ENCODE data around the gene APCDD1. TPM values are rescaled to one million over a fixed set of nuclear protein-coding genes. Genes with fewer than 3 reads are reported as not detected.

Gene APCDD1
- total and polyA plus RNA-seq, 2 donors = 1.9 to 2.5 TPM

DNA sequence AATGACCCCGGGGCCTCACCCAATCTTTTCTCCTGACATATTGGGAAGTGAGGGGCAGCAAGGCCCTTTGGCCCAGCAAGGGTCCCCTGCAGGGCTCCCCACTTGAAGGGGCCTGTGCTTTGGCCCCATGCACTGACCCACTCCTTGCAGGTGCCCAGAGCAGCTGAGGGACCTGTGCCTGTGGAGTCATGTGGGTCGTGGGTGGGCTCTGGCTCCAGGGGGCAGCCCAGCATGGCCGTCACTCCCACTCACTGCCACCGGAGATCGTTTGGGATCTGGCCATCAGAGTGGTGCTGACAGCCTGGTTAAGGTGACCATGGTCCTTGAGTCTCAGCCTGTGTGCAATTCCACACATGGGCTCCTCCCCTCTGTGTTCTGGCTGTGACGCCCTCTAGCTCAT lies 31.7 kb upstream of the APCDD1 start:
- peaks cover 3 to 24% of the 10 kb centered on the region in 2 donors for H3K4me1 ChIP-seq (ENCODE audit: control insufficient read depth in 2 of 2, insufficient read depth in 2 of 2, low read length in 2 of 2)
- no peaks in the 10 kb centered on the region for H3K9me3 ChIP-seq (ENCODE audit: control insufficient read depth in 2 of 2, insufficient read depth in 1 of 2, low read length in 1 of 2)
- H3K4me3 ChIP-seq (ENCODE audit: low read length in 2 of 2) = no peak overlapping the region
- no peaks in the 10 kb centered on the region for H3K36me3 ChIP-seq (ENCODE audit: control insufficient read depth in 2 of 2, insufficient read depth in 2 of 2, low read length in 1 of 2)
- WGBS = 96% methylated on average over 6 of the region's 6 CpGs
- no peak for DNase-seq (ENCODE audit: low read depth in 6 of 9, low spot score in 9 of 9)
- no peaks in the 10 kb centered on the region for H3K27me3 ChIP-seq (ENCODE audit: control insufficient read depth in 2 of 2, insufficient read depth in 1 of 2, low read length in 1 of 2)
- no peak overlapping the region for H3K27ac ChIP-seq (ENCODE audit: low read depth in 1 of 2, low read length in 1 of 2)

DNA sequence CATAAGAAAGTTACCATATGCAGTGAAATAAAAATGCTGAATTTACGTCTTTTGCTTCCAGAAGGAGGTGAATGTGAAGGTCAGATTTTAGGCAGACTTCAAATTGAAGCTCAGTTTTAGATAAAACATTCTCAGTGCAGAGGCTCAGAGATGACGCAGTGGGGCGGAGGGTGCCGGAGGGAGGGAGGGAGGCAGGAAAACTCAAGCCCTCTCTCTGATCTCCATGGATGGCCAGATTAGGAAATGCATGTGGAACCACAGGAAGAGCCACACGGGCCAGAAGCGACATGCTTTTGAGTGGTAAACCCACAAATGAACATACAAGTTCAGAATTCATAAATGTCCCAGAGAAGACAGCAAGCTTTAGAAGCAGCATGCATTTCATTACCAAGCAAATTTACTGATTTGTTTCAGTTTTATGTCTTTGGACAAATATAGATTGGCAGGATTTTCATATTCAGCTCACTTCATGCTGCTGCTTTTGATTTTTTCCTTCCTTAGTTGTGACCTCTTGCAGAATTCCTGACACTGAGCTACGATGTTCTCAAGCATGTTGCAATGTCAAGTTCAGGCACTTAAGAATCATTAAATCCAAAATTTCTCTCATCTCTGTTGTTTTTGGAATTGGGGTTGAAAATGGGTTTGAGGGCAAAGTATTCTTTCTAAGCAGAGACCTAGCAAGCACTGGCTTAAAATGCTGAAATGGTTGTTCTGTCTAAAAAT lies 29.7 kb upstream of the APCDD1 start:
- Histone ChIP-seq H3K9me3 (ENCODE audit: control insufficient read depth in 2 of 2, insufficient read depth in 1 of 2, low read length in 1 of 2) (no peaks in the 10 kb centered on the region), H3K27me3 (ENCODE audit: control insufficient read depth in 2 of 2, insufficient read depth in 1 of 2, low read length in 1 of 2) (no peaks in the 10 kb centered on the region), H3K36me3 (ENCODE audit: control insufficient read depth in 2 of 2, insufficient read depth in 2 of 2, low read length in 1 of 2) (no peaks in the 10 kb centered on the region), H3K27ac (ENCODE audit: low read depth in 1 of 2, low read length in 1 of 2) (no peak overlapping the region), H3K4me1 (ENCODE audit: control insufficient read depth in 2 of 2, insufficient read depth in 2 of 2, low read length in 2 of 2) (peaks cover 3 to 18% of the 10 kb centered on the region in 2 donors), H3K4me3 (ENCODE audit: low read length in 2 of 2) (no peak overlapping the region)
- WGBS = 62% methylated on average over 7 of the region's 7 CpGs
- no peak for DNase-seq (ENCODE audit: low read depth in 6 of 9, low spot score in 9 of 9)

DNA sequence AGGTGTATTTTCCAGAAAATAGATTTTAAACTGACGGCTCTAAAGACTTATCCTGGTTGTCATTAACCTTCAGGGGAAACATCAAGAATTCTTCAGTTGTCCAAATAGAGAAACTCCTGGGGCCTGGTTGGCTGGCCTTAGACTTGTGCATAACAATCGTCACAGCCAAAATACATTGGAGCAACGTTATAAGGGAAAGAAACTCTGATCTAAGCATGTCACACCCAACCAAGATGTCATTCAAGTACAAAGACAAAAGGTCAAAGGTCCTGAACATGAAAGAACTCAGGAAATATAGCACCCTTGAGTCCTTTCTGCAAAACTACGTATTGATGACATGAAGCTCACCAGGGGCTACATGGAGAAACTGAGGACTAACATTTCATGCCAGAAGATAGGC lies 23.8 kb upstream of the APCDD1 start:
- no peak overlapping the region for H3K4me3 ChIP-seq (ENCODE audit: low read length in 2 of 2)
- no peaks in the 10 kb centered on the region for H3K9me3 ChIP-seq (ENCODE audit: control insufficient read depth in 2 of 2, insufficient read depth in 1 of 2, low read length in 1 of 2)
- no peaks in the 10 kb centered on the region for H3K27me3 ChIP-seq (ENCODE audit: control insufficient read depth in 2 of 2, insufficient read depth in 1 of 2, low read length in 1 of 2)
- H3K4me1 ChIP-seq (ENCODE audit: control insufficient read depth in 2 of 2, insufficient read depth in 2 of 2, low read length in 2 of 2) = no peaks in the 10 kb centered on the region
- 95% methylated on average over 4 of the region's 4 CpGs for WGBS
- H3K27ac ChIP-seq (ENCODE audit: low read depth in 1 of 2, low read length in 1 of 2) = no peak overlapping the region
- no peaks in the 10 kb centered on the region for H3K36me3 ChIP-seq (ENCODE audit: control insufficient read depth in 2 of 2, insufficient read depth in 2 of 2, low read length in 1 of 2)
- no peak for DNase-seq (ENCODE audit: low read depth in 6 of 9, low spot score in 9 of 9)

DNA sequence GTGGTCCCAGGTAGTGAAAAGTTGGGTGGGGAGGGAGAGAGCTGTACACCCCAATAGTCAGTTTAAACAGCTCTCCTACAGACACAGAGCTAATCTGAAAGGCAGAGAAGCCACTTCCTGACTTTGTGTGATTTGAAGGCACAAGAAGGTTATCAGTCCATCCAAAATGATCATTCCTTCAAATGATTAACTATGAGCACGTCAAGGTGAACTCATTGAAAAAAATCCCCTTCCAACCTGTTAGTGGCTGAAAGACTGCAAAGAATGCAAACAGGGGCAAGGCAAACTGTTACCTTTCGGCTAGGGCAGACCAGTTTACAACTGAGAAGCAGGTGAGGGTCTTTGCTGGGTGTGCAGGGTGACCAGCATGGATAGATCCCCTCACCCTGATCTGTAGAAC lies 22.8 kb upstream of the APCDD1 start:
- H3K27ac ChIP-seq (ENCODE audit: low read depth in 1 of 2, low read length in 1 of 2) = no peak overlapping the region
- WGBS = 81% methylated on average over 2 of the region's 2 CpGs
- no peaks in the 10 kb centered on the region for H3K9me3 ChIP-seq (ENCODE audit: control insufficient read depth in 2 of 2, insufficient read depth in 1 of 2, low read length in 1 of 2)
- DNase-seq (ENCODE audit: low read depth in 6 of 9, low spot score in 9 of 9) = no peak
- no peaks in the 10 kb centered on the region for H3K4me1 ChIP-seq (ENCODE audit: control insufficient read depth in 2 of 2, insufficient read depth in 2 of 2, low read length in 2 of 2)
- no peak overlapping the region for H3K4me3 ChIP-seq (ENCODE audit: low read length in 2 of 2)
- H3K27me3 ChIP-seq (ENCODE audit: control insufficient read depth in 2 of 2, insufficient read depth in 1 of 2, low read length in 1 of 2) = no peaks in the 10 kb centered on the region
- no peaks in the 10 kb centered on the region for H3K36me3 ChIP-seq (ENCODE audit: control insufficient read depth in 2 of 2, insufficient read depth in 2 of 2, low read length in 1 of 2)

DNA sequence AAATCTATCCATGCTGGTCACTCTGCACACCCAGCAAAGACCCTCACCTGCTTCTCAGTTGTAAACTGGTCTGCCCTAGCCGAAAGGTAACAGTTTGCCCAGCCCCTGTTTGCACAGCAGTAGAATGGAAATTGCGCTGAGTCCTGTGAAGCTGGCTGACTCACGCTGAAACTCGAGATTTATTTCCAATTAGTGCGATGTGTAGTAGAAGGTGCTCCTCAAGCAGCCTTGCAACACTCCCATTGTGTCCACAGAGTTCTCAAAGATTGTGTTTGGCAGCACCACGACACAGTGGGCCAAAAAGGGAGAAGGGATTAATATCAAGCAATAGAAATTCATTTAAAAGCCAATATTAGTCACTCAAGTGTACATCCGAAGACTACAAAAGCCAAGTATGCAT lies 21.7 kb upstream of the APCDD1 start:
- H3K4me3 ChIP-seq (ENCODE audit: low read length in 2 of 2) = no peak overlapping the region
- H3K4me1 ChIP-seq (ENCODE audit: control insufficient read depth in 2 of 2, insufficient read depth in 2 of 2, low read length in 2 of 2) = no peaks in the 10 kb centered on the region
- no peaks in the 10 kb centered on the region for H3K9me3 ChIP-seq (ENCODE audit: control insufficient read depth in 2 of 2, insufficient read depth in 1 of 2, low read length in 1 of 2)
- no peaks in the 10 kb centered on the region for H3K36me3 ChIP-seq (ENCODE audit: control insufficient read depth in 2 of 2, insufficient read depth in 2 of 2, low read length in 1 of 2)
- H3K27ac ChIP-seq (ENCODE audit: low read depth in 1 of 2, low read length in 1 of 2) = no peak overlapping the region
- no peaks in the 10 kb centered on the region for H3K27me3 ChIP-seq (ENCODE audit: control insufficient read depth in 2 of 2, insufficient read depth in 1 of 2, low read length in 1 of 2)
- no peak for DNase-seq (ENCODE audit: low read depth in 6 of 9, low spot score in 9 of 9)
- 96% methylated on average over 7 of the region's 7 CpGs for WGBS

DNA sequence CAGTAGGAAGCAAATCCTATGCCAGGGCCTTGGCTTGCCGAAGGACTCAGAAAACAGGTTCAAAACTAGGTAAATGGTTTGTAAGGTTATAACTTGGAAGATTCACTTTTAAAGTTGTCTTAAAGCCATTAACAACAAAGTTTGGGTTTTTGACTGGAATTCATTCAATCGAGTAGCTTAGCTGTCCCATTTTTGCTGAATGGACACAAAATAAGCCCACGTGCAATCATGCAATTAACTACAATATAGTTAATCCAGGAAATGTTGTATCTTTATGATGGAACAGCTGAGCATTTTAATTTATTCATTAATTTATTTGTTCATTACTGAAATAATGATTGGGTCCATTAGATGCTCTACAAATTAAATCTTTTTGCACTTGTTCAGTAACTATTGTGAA lies 18.3 kb upstream of the APCDD1 start:
- Histone ChIP-seq H3K4me3 (ENCODE audit: low read length in 2 of 2) (no peak overlapping the region), H3K9me3 (ENCODE audit: control insufficient read depth in 2 of 2, insufficient read depth in 1 of 2, low read length in 1 of 2) (no peaks in the 10 kb centered on the region), H3K27ac (ENCODE audit: low read depth in 1 of 2, low read length in 1 of 2) (no peak overlapping the region), H3K36me3 (ENCODE audit: control insufficient read depth in 2 of 2, insufficient read depth in 2 of 2, low read length in 1 of 2) (no peaks in the 10 kb centered on the region), H3K27me3 (ENCODE audit: control insufficient read depth in 2 of 2, insufficient read depth in 1 of 2, low read length in 1 of 2) (no peaks in the 10 kb centered on the region), H3K4me1 (ENCODE audit: control insufficient read depth in 2 of 2, insufficient read depth in 2 of 2, low read length in 2 of 2) (no peaks in the 10 kb centered on the region)
- DNase-seq (ENCODE audit: low read depth in 6 of 9, low spot score in 9 of 9) = no peak
- WGBS = 96% methylated on average over 3 of the region's 3 CpGs

DNA sequence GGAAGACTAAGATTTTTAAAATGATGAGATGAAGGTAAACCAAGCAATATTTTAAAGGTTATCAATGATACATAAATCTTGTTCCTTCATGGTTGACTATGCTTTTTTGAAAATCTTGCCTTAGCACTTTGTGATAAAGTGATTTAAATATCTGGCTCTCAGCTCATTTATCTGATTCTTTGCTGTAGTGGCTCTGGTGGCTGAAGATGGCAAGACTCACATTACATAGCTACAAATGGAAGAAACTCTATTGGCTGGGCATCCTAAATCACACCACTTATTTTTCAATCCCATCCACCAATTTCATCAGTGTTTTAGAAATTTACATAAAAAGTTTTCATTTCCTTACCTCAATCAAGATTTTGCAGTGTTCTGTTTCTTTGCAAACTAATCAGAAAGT lies 16.6 kb upstream of the APCDD1 start:
- DNase-seq (ENCODE audit: low read depth in 6 of 9, low spot score in 9 of 9) = no peak
- Histone ChIP-seq H3K27ac (ENCODE audit: low read depth in 1 of 2, low read length in 1 of 2) (no peak overlapping the region), H3K27me3 (ENCODE audit: control insufficient read depth in 2 of 2, insufficient read depth in 1 of 2, low read length in 1 of 2) (no peaks in the 10 kb centered on the region), H3K4me1 (ENCODE audit: control insufficient read depth in 2 of 2, insufficient read depth in 2 of 2, low read length in 2 of 2) (peaks cover 0 to 6% of the 10 kb centered on the region in 2 donors), H3K36me3 (ENCODE audit: control insufficient read depth in 2 of 2, insufficient read depth in 2 of 2, low read length in 1 of 2) (no peaks in the 10 kb centered on the region), H3K9me3 (ENCODE audit: control insufficient read depth in 2 of 2, insufficient read depth in 1 of 2, low read length in 1 of 2) (no peaks in the 10 kb centered on the region), H3K4me3 (ENCODE audit: low read length in 2 of 2) (no peak overlapping the region)

DNA sequence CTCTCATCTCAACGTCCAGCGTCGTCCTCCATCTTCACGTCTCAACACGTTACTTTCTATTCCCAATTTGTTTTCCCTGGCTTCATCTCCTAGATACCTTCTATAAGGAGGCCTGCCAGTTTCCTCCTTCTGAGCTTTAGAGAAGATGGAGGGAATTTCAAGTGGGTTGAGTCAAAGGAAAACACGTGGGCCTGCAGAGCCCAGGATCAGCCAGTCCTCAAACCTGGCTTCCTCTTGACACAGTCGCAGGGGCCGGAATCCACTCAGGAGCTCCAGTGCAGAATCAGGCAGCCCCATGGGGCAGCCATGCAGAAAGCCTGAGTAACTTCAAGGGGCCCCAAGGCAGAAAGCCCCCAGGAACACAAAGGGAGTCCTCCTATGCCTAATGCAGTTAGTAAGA lies 14.5 kb upstream of the APCDD1 start:
- Histone ChIP-seq H3K4me3 (ENCODE audit: low read length in 2 of 2) (no peak overlapping the region), H3K36me3 (ENCODE audit: control insufficient read depth in 2 of 2, insufficient read depth in 2 of 2, low read length in 1 of 2) (no peaks in the 10 kb centered on the region), H3K27ac (ENCODE audit: low read depth in 1 of 2, low read length in 1 of 2) (no peak overlapping the region), H3K9me3 (ENCODE audit: control insufficient read depth in 2 of 2, insufficient read depth in 1 of 2, low read length in 1 of 2) (no peaks in the 10 kb centered on the region), H3K27me3 (ENCODE audit: control insufficient read depth in 2 of 2, insufficient read depth in 1 of 2, low read length in 1 of 2) (no peaks in the 10 kb centered on the region), H3K4me1 (ENCODE audit: control insufficient read depth in 2 of 2, insufficient read depth in 2 of 2, low read length in 2 of 2) (peaks cover 0 to 6% of the 10 kb centered on the region in 2 donors)
- 98% methylated on average over 8 of the region's 8 CpGs for WGBS
- DNase-seq (ENCODE audit: low read depth in 6 of 9, low spot score in 9 of 9) = no peak

DNA sequence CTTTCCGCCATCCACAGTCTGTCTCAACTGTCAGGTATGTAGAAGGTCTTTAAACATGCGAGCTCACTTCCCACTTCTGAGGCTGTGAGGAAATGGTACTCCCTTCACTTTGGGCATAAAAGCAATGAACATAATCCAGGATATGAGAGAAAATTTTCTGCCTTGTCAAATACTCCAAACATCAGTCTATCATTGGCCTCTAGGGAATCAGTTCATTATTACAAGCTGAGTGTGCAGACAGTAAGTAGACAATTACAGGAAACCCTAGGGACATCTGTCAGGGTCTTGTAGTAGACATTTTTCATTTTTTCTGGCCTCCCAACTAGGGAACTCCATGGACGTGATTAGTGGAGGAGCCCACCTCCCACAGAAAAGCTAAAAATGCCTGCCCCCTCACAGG lies 13.6 kb upstream of the APCDD1 start:
- no peaks in the 10 kb centered on the region for H3K9me3 ChIP-seq (ENCODE audit: control insufficient read depth in 2 of 2, insufficient read depth in 1 of 2, low read length in 1 of 2)
- WGBS = 95% methylated on average over 3 of the region's 3 CpGs
- H3K36me3 ChIP-seq (ENCODE audit: control insufficient read depth in 2 of 2, insufficient read depth in 2 of 2, low read length in 1 of 2) = no peaks in the 10 kb centered on the region
- no peak overlapping the region for H3K4me3 ChIP-seq (ENCODE audit: low read length in 2 of 2)
- no peaks in the 10 kb centered on the region for H3K27me3 ChIP-seq (ENCODE audit: control insufficient read depth in 2 of 2, insufficient read depth in 1 of 2, low read length in 1 of 2)
- H3K4me1 ChIP-seq (ENCODE audit: control insufficient read depth in 2 of 2, insufficient read depth in 2 of 2, low read length in 2 of 2) = peaks cover 0 to 6% of the 10 kb centered on the region in 2 donors
- DNase-seq (ENCODE audit: low read depth in 6 of 9, low spot score in 9 of 9) = no peak
- H3K27ac ChIP-seq (ENCODE audit: low read depth in 1 of 2, low read length in 1 of 2) = no peak overlapping the region
